SK-N-SH treated with all-trans-retinoic acid at 6 μM for 48 hours (cell line): ENCODE results near the gene NMUR1.

Experiments
- ATAC-seq: fragments of 200-7000 bp; cut with Tn5 transposase; 3 replicates; pipeline ENCODE4 v1.9.1; 2020; ENCODE audit warnings: mild to moderate bottlenecking, moderate library complexity
- ARNTL ChIP-seq: fragments of 450-650 bp; formaldehyde crosslinking; IDR thresholded peaks from 2 replicates; pipeline ENCODE4 v1.5.0; 2020; ENCODE audit warnings: low read depth, mild to moderate bottlenecking, moderate library complexity, borderline replicate concordance
- BACH2 ChIP-seq: fragments of 250-450 bp; sonication (Bioruptor Pico); IDR thresholded peaks from 2 replicates; pipeline ENCODE4 v1.9.0; 2021; ENCODE audit warnings: mild to moderate bottlenecking, borderline replicate concordance
- CSDC2 ChIP-seq: fragments of 250-450 bp; sonication (Bioruptor Pico); IDR thresholded peaks from 2 replicates; pipeline ENCODE4 v1.5.0; 2020; ENCODE audit warnings: mild to moderate bottlenecking, moderate library complexity
- ESRRG ChIP-seq: fragments of 250-450 bp; sonication (Bioruptor Pico); IDR thresholded peaks from 2 replicates; pipeline ENCODE4 v1.6.1; 2021; ENCODE audit warnings: mild to moderate bottlenecking
- GLIS3 ChIP-seq: fragments of 250-450 bp; sonication (Bioruptor Pico); IDR thresholded peaks from 2 replicates; pipeline ENCODE4 v1.5.0; 2020; ENCODE audit warnings: mild to moderate bottlenecking, moderate library complexity
- ISL1 ChIP-seq: fragments of 250-450 bp; sonication (Bioruptor Pico); IDR thresholded peaks from 2 replicates; pipeline ENCODE4 v2.1.2; 2022; ENCODE audit warnings: mild to moderate bottlenecking, moderate library complexity
- OSR1 ChIP-seq: fragments of 250-450 bp; sonication (Bioruptor Pico); IDR thresholded peaks from 2 replicates; pipeline ENCODE4 v1.8.0; 2022; ENCODE audit warnings: moderate library complexity, mild to moderate bottlenecking, inconsistent platforms
- PPARA ChIP-seq: fragments of 250-450 bp; sonication (Bioruptor Pico); IDR thresholded peaks from 2 replicates; pipeline ENCODE4 v1.5.0; 2020; ENCODE audit warnings: mild to moderate bottlenecking, borderline replicate concordance
- RARB ChIP-seq: fragments of 250-450 bp; sonication (Bioruptor Pico); IDR thresholded peaks from 2 replicates; pipeline ENCODE4 v1.8.0; 2021; ENCODE audit warnings: mild to moderate bottlenecking, moderate library complexity
- SNAI2 ChIP-seq: fragments of 250-450 bp; sonication (Bioruptor Pico); IDR thresholded peaks from 2 replicates; pipeline ENCODE4 v1.5.0; 2020; ENCODE audit warnings: mild to moderate bottlenecking, moderate library complexity
- TCF4 ChIP-seq: fragments of 250-450 bp; sonication (Bioruptor Pico); IDR thresholded peaks from 2 replicates; pipeline ENCODE4 v1.8.0; 2021; ENCODE audit warnings: mild to moderate bottlenecking, moderate library complexity, borderline replicate concordance
- TOX ChIP-seq: fragments of 250-450 bp; sonication (Bioruptor Pico); IDR thresholded peaks from 2 replicates; pipeline ENCODE4 v1.8.0; 2021; ENCODE audit warnings: mild to moderate bottlenecking, moderate library complexity, borderline replicate concordance
- ZC3H10 ChIP-seq: fragments of 250-450 bp; sonication (Bioruptor Pico); IDR thresholded peaks from 2 replicates; pipeline ENCODE4 v1.5.1; 2021; ENCODE audit warnings: mild to moderate bottlenecking, moderate library complexity
- ZFP3 ChIP-seq: fragments of 250-450 bp; sonication (Bioruptor Pico); IDR thresholded peaks from 2 replicates; pipeline ENCODE4 v1.5.0; 2020; ENCODE audit warnings: mild to moderate bottlenecking, moderate library complexity
- ZFP30 ChIP-seq: fragments of 450-650 bp; formaldehyde crosslinking; IDR thresholded peaks from 2 replicates; pipeline ENCODE4 v1.5.0; 2022; ENCODE audit warnings: mild to moderate bottlenecking, moderate library complexity
- ZNF565 ChIP-seq: fragments of 450-650 bp; formaldehyde crosslinking; conservative IDR thresholded peaks from 2 replicates; pipeline ENCODE4 v1.5.0; 2020; ENCODE audit warnings: low read depth, mild to moderate bottlenecking, moderate library complexity
- ZNF70 ChIP-seq: fragments of 450-650 bp; formaldehyde crosslinking; IDR thresholded peaks from 2 replicates; pipeline ENCODE4 v1.5.0; 2020; ENCODE audit warnings: mild to moderate bottlenecking, moderate library complexity
- ZNF8 ChIP-seq: fragments of 450-650 bp; formaldehyde crosslinking; IDR thresholded peaks from 2 replicates; pipeline ENCODE4 v1.5.0; 2020; ENCODE audit warnings: mild to moderate bottlenecking, moderate library complexity
- TF ChIP-seq, protein P1 (sequence below): fragments of 250-450 bp; sonication (Bioruptor Pico); IDR thresholded peaks from 2 replicates; pipeline ENCODE4 v1.5.1; 2021; ENCODE audit warnings: mild to moderate bottlenecking, moderate library complexity
- TF ChIP-seq, protein P2 (sequence below): fragments of 250-450 bp; sonication (Bioruptor Pico); IDR thresholded peaks from 2 replicates; pipeline ENCODE4 v1.5.1; 2020; ENCODE audit warnings: low read depth, mild to moderate bottlenecking, moderate library complexity
- TF ChIP-seq, protein P3 (sequence below): fragments of 250-450 bp; sonication (Bioruptor Pico); IDR thresholded peaks from 2 replicates; pipeline ENCODE4 v1.8.0; 2020; ENCODE audit warnings: mild to moderate bottlenecking, moderate library complexity, borderline replicate concordance
- TF ChIP-seq, protein P4 (sequence below): fragments of 250-450 bp; sonication (Bioruptor Pico); IDR thresholded peaks from 2 replicates; pipeline ENCODE4 v1.5.0; 2020; ENCODE audit warnings: mild to moderate bottlenecking, moderate library complexity
- TF ChIP-seq, protein P5 (sequence below): fragments of 250-450 bp; sonication (Bioruptor Pico); IDR thresholded peaks from 2 replicates; pipeline ENCODE4 v1.8.0; 2021; ENCODE audit warnings: low read depth, mild to moderate bottlenecking, moderate library complexity, borderline replicate concordance

NMUR1 gene

DNA sequence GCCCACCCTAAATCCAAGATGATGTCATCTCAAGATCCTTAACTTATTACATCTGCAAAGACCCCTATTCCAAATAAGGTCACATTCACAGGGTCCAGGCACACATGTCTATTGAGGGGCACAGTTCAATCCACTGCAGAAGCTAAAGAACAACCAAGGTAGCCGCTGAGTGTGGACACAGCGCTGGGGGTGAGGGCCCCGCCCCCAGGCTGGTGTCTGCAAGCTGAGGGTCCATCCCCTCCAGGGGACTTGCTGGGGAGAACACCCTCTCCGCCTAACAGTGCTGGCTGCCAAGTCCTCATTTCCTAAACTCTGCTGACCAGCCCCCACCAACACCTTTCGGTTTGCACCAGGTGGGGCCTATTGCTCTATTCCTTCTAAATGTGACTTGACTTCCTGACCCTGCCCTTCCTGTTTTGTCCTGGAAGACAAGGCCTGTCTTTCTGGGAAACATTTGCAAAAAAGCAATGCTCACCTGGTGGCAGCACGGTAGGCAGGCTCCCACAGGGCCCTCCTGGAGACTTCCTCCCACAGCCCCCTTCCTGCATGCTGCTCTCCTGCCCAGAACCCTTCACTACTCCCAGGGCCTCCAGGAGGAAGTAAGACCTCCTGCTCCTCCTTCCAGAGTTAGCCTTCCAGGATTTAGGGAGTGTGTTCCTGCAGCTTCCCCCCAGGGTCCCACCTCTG lies 38.0 kb upstream of the NMUR1 start:
- no peak for ATAC-seq
- no peak for TF ChIP-seq TOX (CRISPR knock-in tag)
- TF ChIP-seq PPARA (CRISPR knock-in tag), result no peak
- no peak for TF ChIP-seq ESRRG
- no peak for TF ChIP-seq ARNTL (CRISPR knock-in tag)
- TF ChIP-seq ZC3H10 (CRISPR knock-in tag), result no peak
- TF ChIP-seq ZNF70 (CRISPR knock-in tag), result no peak
- no peak for TF ChIP-seq TCF4 (CRISPR knock-in tag)
- TF ChIP-seq, protein P1, sequence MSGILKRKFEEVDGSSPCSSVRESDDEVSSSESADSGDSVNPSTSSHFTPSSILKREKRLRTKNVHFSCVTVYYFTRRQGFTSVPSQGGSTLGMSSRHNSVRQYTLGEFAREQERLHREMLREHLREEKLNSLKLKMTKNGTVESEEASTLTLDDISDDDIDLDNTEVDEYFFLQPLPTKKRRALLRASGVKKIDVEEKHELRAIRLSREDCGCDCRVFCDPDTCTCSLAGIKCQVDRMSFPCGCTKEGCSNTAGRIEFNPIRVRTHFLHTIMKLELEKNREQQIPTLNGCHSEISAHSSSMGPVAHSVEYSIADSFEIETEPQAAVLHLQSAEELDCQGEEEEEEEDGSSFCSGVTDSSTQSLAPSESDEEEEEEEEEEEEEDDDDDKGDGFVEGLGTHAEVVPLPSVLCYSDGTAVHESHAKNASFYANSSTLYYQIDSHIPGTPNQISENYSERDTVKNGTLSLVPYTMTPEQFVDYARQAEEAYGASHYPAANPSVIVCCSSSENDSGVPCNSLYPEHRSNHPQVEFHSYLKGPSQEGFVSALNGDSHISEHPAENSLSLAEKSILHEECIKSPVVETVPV (CRISPR knock-in tag), result no peak
- TF ChIP-seq, protein P2, sequence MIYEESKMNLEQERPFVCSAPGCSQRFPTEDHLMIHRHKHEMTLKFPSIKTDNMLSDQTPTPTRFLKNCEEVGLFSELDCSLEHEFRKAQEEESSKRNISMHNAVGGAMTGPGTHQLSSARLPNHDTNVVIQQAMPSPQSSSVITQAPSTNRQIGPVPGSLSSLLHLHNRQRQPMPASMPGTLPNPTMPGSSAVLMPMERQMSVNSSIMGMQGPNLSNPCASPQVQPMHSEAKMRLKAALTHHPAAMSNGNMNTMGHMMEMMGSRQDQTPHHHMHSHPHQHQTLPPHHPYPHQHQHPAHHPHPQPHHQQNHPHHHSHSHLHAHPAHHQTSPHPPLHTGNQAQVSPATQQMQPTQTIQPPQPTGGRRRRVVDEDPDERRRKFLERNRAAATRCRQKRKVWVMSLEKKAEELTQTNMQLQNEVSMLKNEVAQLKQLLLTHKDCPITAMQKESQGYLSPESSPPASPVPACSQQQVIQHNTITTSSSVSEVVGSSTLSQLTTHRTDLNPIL, result no peak
- no peak for TF ChIP-seq BACH2 (CRISPR knock-in tag)
- TF ChIP-seq CSDC2 (CRISPR knock-in tag), result no peak
- TF ChIP-seq ZFP3, result no peak
- TF ChIP-seq RARB (CRISPR knock-in tag), result no peak
- TF ChIP-seq, all 23 proteins: peak for 0

DNA sequence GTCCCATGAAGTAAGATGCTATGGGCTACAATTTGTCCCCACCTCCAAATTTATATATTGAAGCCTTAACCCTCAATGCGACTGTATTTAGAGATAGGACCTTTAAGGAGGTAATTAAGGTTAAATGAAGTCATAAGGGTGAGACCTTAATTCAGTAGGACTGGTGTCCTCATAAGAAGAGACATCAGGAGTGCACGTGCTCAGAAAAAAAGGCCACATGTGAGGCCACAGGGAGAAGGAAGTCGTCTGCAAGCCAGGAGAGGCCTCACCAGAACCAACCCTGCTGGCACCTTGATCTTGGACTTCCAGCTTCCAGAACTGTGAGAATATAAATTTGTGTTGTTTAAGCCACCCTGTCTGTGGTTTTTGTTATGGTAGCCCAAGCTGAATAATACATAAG lies 36.9 kb upstream of the NMUR1 start:
- no peak for TF ChIP-seq CSDC2 (CRISPR knock-in tag)
- TF ChIP-seq ZNF70 (CRISPR knock-in tag), result no peak
- no peak for TF ChIP-seq PPARA (CRISPR knock-in tag)
- TF ChIP-seq ZFP30 (CRISPR knock-in tag), result no peak
- no peak for TF ChIP-seq ZFP3
- TF ChIP-seq, protein P3, sequence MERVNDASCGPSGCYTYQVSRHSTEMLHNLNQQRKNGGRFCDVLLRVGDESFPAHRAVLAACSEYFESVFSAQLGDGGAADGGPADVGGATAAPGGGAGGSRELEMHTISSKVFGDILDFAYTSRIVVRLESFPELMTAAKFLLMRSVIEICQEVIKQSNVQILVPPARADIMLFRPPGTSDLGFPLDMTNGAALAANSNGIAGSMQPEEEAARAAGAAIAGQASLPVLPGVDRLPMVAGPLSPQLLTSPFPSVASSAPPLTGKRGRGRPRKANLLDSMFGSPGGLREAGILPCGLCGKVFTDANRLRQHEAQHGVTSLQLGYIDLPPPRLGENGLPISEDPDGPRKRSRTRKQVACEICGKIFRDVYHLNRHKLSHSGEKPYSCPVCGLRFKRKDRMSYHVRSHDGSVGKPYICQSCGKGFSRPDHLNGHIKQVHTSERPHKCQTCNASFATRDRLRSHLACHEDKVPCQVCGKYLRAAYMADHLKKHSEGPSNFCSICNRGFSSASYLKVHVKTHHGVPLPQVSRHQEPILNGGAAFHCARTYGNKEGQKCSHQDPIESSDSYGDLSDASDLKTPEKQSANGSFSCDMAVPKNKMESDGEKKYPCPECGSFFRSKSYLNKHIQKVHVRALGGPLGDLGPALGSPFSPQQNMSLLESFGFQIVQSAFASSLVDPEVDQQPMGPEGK (CRISPR knock-in tag), result no peak
- TF ChIP-seq, protein P4, sequence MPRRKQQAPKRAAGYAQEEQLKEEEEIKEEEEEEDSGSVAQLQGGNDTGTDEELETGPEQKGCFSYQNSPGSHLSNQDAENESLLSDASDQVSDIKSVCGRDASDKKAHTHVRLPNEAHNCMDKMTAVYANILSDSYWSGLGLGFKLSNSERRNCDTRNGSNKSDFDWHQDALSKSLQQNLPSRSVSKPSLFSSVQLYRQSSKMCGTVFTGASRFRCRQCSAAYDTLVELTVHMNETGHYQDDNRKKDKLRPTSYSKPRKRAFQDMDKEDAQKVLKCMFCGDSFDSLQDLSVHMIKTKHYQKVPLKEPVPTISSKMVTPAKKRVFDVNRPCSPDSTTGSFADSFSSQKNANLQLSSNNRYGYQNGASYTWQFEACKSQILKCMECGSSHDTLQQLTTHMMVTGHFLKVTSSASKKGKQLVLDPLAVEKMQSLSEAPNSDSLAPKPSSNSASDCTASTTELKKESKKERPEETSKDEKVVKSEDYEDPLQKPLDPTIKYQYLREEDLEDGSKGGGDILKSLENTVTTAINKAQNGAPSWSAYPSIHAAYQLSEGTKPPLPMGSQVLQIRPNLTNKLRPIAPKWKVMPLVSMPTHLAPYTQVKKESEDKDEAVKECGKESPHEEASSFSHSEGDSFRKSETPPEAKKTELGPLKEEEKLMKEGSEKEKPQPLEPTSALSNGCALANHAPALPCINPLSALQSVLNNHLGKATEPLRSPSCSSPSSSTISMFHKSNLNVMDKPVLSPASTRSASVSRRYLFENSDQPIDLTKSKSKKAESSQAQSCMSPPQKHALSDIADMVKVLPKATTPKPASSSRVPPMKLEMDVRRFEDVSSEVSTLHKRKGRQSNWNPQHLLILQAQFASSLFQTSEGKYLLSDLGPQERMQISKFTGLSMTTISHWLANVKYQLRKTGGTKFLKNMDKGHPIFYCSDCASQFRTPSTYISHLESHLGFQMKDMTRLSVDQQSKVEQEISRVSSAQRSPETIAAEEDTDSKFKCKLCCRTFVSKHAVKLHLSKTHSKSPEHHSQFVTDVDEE (CRISPR knock-in tag), result no peak
- TF ChIP-seq BACH2 (CRISPR knock-in tag), result no peak
- no peak for TF ChIP-seq GLIS3 (CRISPR knock-in tag)
- no peak for TF ChIP-seq ISL1 (CRISPR knock-in tag)
- no peak for TF ChIP-seq ESRRG
- no peak for TF ChIP-seq RARB (CRISPR knock-in tag)
- no peak for TF ChIP-seq SNAI2 (CRISPR knock-in tag)
- TF ChIP-seq, protein P1 (CRISPR knock-in tag), result no peak
- no peak for TF ChIP-seq OSR1 (CRISPR knock-in tag)
- TF ChIP-seq, protein P5, sequence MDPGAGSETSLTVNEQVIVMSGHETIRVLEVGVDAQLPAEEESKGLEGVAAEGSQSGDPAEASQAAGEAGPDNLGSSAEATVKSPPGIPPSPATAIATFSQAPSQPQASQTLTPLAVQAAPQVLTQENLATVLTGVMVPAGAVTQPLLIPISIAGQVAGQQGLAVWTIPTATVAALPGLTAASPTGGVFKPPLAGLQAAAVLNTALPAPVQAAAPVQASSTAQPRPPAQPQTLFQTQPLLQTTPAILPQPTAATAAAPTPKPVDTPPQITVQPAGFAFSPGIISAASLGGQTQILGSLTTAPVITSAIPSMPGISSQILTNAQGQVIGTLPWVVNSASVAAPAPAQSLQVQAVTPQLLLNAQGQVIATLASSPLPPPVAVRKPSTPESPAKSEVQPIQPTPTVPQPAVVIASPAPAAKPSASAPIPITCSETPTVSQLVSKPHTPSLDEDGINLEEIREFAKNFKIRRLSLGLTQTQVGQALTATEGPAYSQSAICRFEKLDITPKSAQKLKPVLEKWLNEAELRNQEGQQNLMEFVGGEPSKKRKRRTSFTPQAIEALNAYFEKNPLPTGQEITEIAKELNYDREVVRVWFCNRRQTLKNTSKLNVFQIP (CRISPR knock-in tag), result no peak
- TF ChIP-seq ZC3H10 (CRISPR knock-in tag), result no peak
- TF ChIP-seq ZNF565 (CRISPR knock-in tag), result no peak
- no peak for TF ChIP-seq ZNF8 (CRISPR knock-in tag)
- TF ChIP-seq, all 23 proteins: peak for 0
- no peak for ATAC-seq
